HepG2 (cell line): ENCODE data around the gene ADARB2.

ENCODE experiments used
- ESRRA ChIP-seq: sonication (generic); formaldehyde crosslinking; IDR thresholded peaks from 2 replicates; pipeline ENCODE4 v1.5.1; 2020; ENCODE audit warnings: mild to moderate bottlenecking, low read depth, missing genetic modification reagents
- MEF2D ChIP-seq: sonication (generic); formaldehyde crosslinking; IDR thresholded peaks from 2 replicates; pipeline ENCODE4 v1.5.1; 2020; ENCODE audit warnings: mild to moderate bottlenecking, missing genetic modification reagents
- PLRG1 ChIP-seq: fragments of 450-650 bp; conservative IDR thresholded peaks from 2 replicates; pipeline ENCODE4 v1.6.1; 2016
- RELA ChIP-seq: sonication (generic); formaldehyde crosslinking; IDR thresholded peaks from 2 replicates; pipeline ENCODE4 v1.4.0; 2020; ENCODE audit warnings: missing genetic modification reagents
- RNF219 ChIP-seq: sonication (generic); formaldehyde crosslinking; IDR thresholded peaks from 2 replicates; pipeline ENCODE4 v1.5.0; 2020; ENCODE audit warnings: mild to moderate bottlenecking, missing genetic modification reagents
- SUZ12 ChIP-seq: fragments of 150-350 bp; IDR thresholded peaks from 2 replicates; pipeline ENCODE4 v1.6.1; 2014; ENCODE audit warnings: low read depth, low read length
- TAF1 ChIP-seq: sonication (generic); formaldehyde crosslinking; IDR thresholded peaks from 2 replicates; pipeline ENCODE4 v1.4.0; 2020; ENCODE audit warnings: missing genetic modification reagents
- ZBTB43 ChIP-seq: sonication (generic); formaldehyde crosslinking; conservative IDR thresholded peaks from 2 replicates; pipeline ENCODE4 v1.4.0; 2020; ENCODE audit warnings: missing genetic modification reagents
- ZNF44 ChIP-seq: sonication (generic); formaldehyde crosslinking; IDR thresholded peaks from 2 replicates; pipeline ENCODE4 v1.5.1; 2020; ENCODE audit warnings: mild to moderate bottlenecking, missing genetic modification reagents

- TF ChIP-seq ESRRA (CRISPR knock-in tag): no peak
- no peak for TF ChIP-seq PLRG1
- TF ChIP-seq RNF219: no peak
- TF ChIP-seq MEF2D (CRISPR knock-in tag): no peak
- no peak for TF ChIP-seq SUZ12
- no peak for TF ChIP-seq ZBTB43
- no peak for TF ChIP-seq ZNF44
- no peak for TF ChIP-seq RELA (CRISPR knock-in tag)
- no peak for TF ChIP-seq TAF1 (CRISPR knock-in tag)
Observed at GRCh38 chr10:1504940-1505339, 232.4 kb downstream of the ADARB2 start.
